Naive thymus-derived CD8-positive, alpha-beta T cell (primary cell): Measurements from ENCODE around the gene TBC1D21. TPM values are rescaled to one million over a fixed set of nuclear protein-coding genes. Genes with fewer than 3 reads are reported as not detected.

Source experiments
- ATAC-seq, 2 donors: fragments of 150-1000 bp; cut with Tn5 transposase in 1 of 2; sonication (Bioruptor Pico), chemical (Tn5 transposase) in 1 of 2; 1 replicate in 1 of 2; 2 replicates in 1 of 2; pipeline ENCODE4 v1.10.0; 2021; ENCODE audit warnings: mild to moderate bottlenecking in 2 of 2, moderate library complexity in 2 of 2
- POLR2A ChIA-PET: fragments of 350-600 bp; sonication (Branson Sonifier 250); formaldehyde crosslinking; loops from one replicate; lab custom pipeline; 2021; ENCODE audit warnings: antibody characterized with exemption; lab: Charles Lee
- DNase-seq, 10 donors: peaks; one replicate each; pipeline versions ENCODE4 v3.0.0 to v3.0.0-alpha.2; 2020 to 2022
- H3K27ac Mint-ChIP-seq, 10 donors: one replicate each; pipeline ENCODE4 v1.8.0; 2020 to 2022; ENCODE audit warnings: mild to moderate bottlenecking in 10 of 10, mixed read lengths in 10 of 10, moderate library complexity in 4 of 10, inconsistent platforms in 1 of 10
- H3K27me3 Mint-ChIP-seq, 5 donors: one replicate each; pipeline ENCODE4 v1.8.0; 2021 to 2022; ENCODE audit warnings: mixed read lengths in 5 of 5
- H3K36me3 Mint-ChIP-seq, 3 donors: one replicate each; pipeline ENCODE4 v1.8.0; 2020 to 2022; ENCODE audit warnings: mixed read lengths in 3 of 3, mild to moderate bottlenecking in 2 of 3, inconsistent platforms in 1 of 3
- H3K4me1 Mint-ChIP-seq, 4 donors: one replicate each; pipeline ENCODE4 v1.8.0; 2021 to 2022; ENCODE audit warnings: mixed read lengths in 4 of 4
- H3K4me3 Mint-ChIP-seq, 10 donors: one replicate each; pipeline ENCODE4 v1.8.0; 2020 to 2022; ENCODE audit warnings: mild to moderate bottlenecking in 10 of 10, mixed read lengths in 10 of 10, moderate library complexity in 6 of 10, inconsistent platforms in 1 of 10
- H3K9me3 Mint-ChIP-seq, 9 donors: one replicate each; pipeline ENCODE4 v1.8.0; 2020 to 2022; ENCODE audit warnings: mixed read lengths in 9 of 9, mild to moderate bottlenecking in 3 of 9, inconsistent platforms in 1 of 9, moderate library complexity in 1 of 9
- polyA plus RNA-seq, 3 donors: library from polyadenylated mRNA; unstranded; fragments of 300-500 nt; fragmentation: Illumina TruSeq; gene quantifications; one replicate each; pipeline ENCODE4 v1.2.3, GENCODE V29; 2021
- total RNA-seq, 8 experiments: library from RNA in 2 of 8; stranded (reverse) in 2 of 8; gene quantifications; one replicate each; pipeline ENCODE4 v1.2.3 and lab custom pipeline; 2021 to 2026

TBC1D21 gene
- total and polyA plus RNA-seq, 5 experiments from 2014 or later: not detected

GRCh38 chr15:73845907-73846306 is 27.5 kb upstream of the TBC1D21 start:
- POLR2A ChIA-PET: no interaction called here

DNA sequence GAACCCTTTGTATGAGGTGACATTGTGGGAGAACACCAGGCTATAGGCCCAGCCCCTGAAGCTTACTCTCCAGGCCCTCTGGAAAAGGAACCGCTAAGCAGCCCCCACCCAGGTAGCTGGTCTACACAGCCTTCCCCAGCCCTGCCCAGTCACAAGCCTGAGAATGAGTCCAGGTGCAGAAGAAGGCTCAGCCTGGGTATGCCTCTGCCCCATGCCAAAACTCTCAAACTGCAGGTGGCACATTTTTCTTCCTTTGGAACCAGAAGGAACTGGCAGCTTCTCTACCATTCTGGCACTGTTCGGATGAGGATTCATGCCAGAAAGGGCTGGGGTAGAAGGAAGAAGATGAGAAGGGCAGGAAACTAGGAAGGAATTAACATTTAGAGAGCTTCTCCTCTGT is 23.7 kb upstream of the TBC1D21 start:
- peaks cover 0 to 26% (median 4%) of the 10 kb centered on the region in 9 donors for H3K9me3 Mint-ChIP-seq
- no peak for DNase-seq
- peaks cover 0 to 6% (median 0%) of the 10 kb centered on the region in 3 donors for H3K36me3 Mint-ChIP-seq
- H3K27me3 Mint-ChIP-seq: peaks cover 14 to 50% (median 28%) of the 10 kb centered on the region in 5 donors
- POLR2A ChIA-PET: no interaction called here
- no peak for ATAC-seq
- H3K27ac Mint-ChIP-seq: no peak overlapping the region
- peaks cover 0 to 1% (median 0%) of the 10 kb centered on the region in 4 donors for H3K4me1 Mint-ChIP-seq
- no peak overlapping the region for H3K4me3 Mint-ChIP-seq

More at GRCh38 chr15:73845907-73846306, 27.5 kb upstream of the TBC1D21 start:
- ATAC-seq (no peak), DNase-seq (no peak)
- Mint-ChIP-seq H3K36me3 (no peaks in the 10 kb centered on the region), H3K4me1 (peaks cover 0 to 1% (median 0%) of the 10 kb centered on the region in 4 donors), H3K27ac (no peak overlapping the region), H3K9me3 (peaks cover 0 to 4% (median 0%) of the 10 kb centered on the region in 9 donors), H3K27me3 (peaks cover 4 to 32% (median 11%) of the 10 kb centered on the region in 5 donors), H3K4me3 (no peak overlapping the region)

DNA sequence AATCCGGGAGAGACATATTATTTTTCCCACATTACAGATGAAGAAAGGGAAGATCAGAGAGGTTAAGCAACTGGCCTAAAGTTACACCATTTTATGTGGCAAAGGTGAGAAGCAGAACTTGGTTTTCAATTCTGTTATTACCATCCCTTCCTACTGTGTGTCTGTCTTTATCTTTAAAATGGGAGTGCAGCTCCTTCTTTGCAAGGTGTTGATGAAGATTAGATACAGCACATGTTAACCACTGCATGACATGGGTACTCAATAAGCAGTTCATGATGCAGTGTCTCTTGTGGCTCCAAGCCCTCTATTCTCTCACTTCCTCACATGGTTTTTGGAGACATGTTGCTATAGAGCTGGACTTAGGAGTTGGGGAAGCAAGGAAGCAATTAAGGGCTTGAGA is 23.1 kb upstream of the TBC1D21 start:
- POLR2A ChIA-PET: no interaction called here
- no peak overlapping the region for H3K27ac Mint-ChIP-seq
- peaks cover 0 to 6% (median 0%) of the 10 kb centered on the region in 3 donors for H3K36me3 Mint-ChIP-seq
- H3K9me3 Mint-ChIP-seq: peaks cover 0 to 26% (median 4%) of the 10 kb centered on the region in 9 donors
- no peak for DNase-seq
- H3K4me1 Mint-ChIP-seq: peaks cover 0 to 1% (median 0%) of the 10 kb centered on the region in 4 donors
- no peak overlapping the region for H3K4me3 Mint-ChIP-seq
- ATAC-seq: no peak
- H3K27me3 Mint-ChIP-seq: peaks cover 18 to 56% (median 34%) of the 10 kb centered on the region in 5 donors

GRCh38 chr15:73851689-73852088 is 21.7 kb upstream of the TBC1D21 start:
- no peak for ATAC-seq
- Mint-ChIP-seq H3K9me3 (peaks cover 0 to 26% (median 4%) of the 10 kb centered on the region in 9 donors), H3K27ac (no peak overlapping the region), H3K36me3 (peaks cover 0 to 6% (median 0%) of the 10 kb centered on the region in 3 donors), H3K27me3 (peaks cover 20 to 68% (median 37%) of the 10 kb centered on the region in 5 donors), H3K4me3 (no peak overlapping the region), H3K4me1 (peaks cover 0 to 1% (median 0%) of the 10 kb centered on the region in 4 donors)
- DNase-seq: peak in 5 of 10 donors; percentile 9 to 30 (median 15)
- POLR2A ChIA-PET: no interaction called here

DNA sequence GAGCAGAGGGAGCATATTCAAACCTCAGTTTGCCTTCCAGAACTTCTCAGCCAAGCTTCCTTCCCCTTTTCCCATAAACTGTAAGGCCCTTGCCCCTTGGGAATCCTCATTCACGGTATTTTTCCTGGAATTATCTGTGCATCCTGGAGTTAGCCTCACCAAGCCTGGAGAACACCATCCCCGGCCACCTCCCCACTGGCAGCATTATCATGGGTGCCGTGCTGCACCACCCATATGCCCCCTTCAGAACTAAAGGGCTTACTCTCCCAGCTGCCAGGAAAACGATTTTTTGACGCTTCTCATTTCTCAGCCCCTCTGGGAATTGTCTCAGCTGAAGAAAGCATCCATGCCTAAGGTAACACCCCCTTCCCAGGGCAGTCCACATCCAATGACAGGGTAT is 20.9 kb upstream of the TBC1D21 start:
- Mint-ChIP-seq H3K27me3 (peaks cover 22 to 71% (median 43%) of the 10 kb centered on the region in 5 donors), H3K4me1 (peaks cover 0 to 1% (median 0%) of the 10 kb centered on the region in 4 donors), H3K36me3 (peaks cover 0 to 6% (median 0%) of the 10 kb centered on the region in 3 donors), H3K4me3 (no peak overlapping the region), H3K27ac (no peak overlapping the region), H3K9me3 (peaks cover 0 to 26% (median 4%) of the 10 kb centered on the region in 9 donors)
- no peak for DNase-seq
- ATAC-seq: no peak
- POLR2A ChIA-PET: no interaction called here

DNA sequence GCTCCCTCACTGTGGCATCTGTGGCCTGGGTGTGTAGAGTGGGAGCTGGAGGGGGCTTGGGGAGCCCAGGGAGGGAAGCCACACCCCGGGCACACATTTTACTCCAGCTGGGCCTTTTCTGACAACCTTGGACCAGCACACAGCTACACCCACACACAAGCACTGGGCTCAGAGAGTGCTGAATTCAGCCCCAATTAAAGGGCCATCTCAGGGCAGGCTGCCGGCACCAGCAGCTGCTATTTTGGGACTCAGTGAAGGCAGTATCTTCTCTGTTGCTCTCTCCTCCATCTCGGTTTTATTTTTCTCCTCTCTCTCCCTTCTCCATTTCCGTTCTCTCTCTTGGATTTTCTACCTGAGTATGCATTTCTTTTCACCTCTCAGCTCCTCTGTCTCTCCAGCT is 19.1 kb upstream of the TBC1D21 start:
- DNase-seq (no peak), ATAC-seq (no peak)
- POLR2A ChIA-PET: no interaction called here
- Mint-ChIP-seq H3K27ac (no peak overlapping the region), H3K4me1 (peaks cover 0 to 2% (median 0%) of the 10 kb centered on the region in 4 donors), H3K9me3 (peaks cover 0 to 26% (median 4%) of the 10 kb centered on the region in 9 donors), H3K27me3 (peaks cover 27 to 73% (median 49%) of the 10 kb centered on the region in 5 donors), H3K36me3 (peaks cover 0 to 6% (median 0%) of the 10 kb centered on the region in 3 donors), H3K4me3 (no peak overlapping the region)

GRCh38 chr15:73856458-73857192 is 16.7 kb upstream of the TBC1D21 start:
- DNase-seq (no peak), ATAC-seq (no peak)
- H3K27me3 Mint-ChIP-seq: peaks cover 25 to 68% (median 42%) of the 10 kb centered on the region in 5 donors
- H3K9me3 Mint-ChIP-seq: peaks cover 0 to 17% (median 3%) of the 10 kb centered on the region in 9 donors
- H3K36me3 Mint-ChIP-seq: peaks cover 0 to 4% (median 0%) of the 10 kb centered on the region in 3 donors
- no peak overlapping the region for H3K4me3 Mint-ChIP-seq
- H3K4me1 Mint-ChIP-seq: peaks cover 0 to 2% (median 0%) of the 10 kb centered on the region in 4 donors
- no peak overlapping the region for H3K27ac Mint-ChIP-seq
- POLR2A ChIA-PET: no interaction called here

DNA sequence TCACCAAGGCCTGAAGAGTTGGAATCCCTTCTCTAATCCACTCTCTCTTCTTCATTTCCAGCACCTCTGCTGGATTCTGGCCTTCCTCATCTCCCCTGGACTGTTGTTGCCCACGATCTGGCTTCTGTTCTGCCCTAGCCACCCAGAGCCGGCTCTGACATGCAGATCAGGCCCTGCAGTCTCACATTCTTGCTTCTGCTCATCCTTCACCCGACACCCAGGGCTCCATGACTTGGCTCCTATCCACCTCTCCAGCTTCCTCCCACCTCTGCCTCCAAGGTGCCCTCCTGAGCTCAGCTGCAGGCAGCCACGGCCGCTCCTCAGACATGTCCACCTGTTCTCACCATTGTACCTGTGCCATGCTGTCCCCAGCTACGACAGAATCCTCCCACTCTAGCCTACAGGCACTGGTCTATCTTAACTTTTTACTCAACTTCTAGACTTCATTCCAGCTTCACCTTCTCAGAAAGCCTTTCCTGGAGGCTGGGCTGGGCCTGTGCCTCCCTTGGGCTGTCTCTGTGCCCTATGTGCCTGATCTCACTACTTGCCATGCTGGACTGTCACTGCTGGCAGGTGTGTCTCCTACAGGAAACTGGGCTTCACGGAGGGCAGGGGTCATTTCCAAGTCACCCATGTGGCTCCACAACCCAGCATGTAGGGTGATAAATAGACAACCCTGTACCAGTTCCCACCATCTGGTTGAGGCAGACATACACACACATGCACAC is 16.0 kb upstream of the TBC1D21 start:
- Mint-ChIP-seq H3K9me3 (peaks cover 0 to 10% (median 0%) of the 10 kb centered on the region in 9 donors), H3K27ac (no peak overlapping the region), H3K27me3 (peaks cover 22 to 61% (median 39%) of the 10 kb centered on the region in 5 donors), H3K4me1 (peaks cover 0 to 2% (median 0%) of the 10 kb centered on the region in 4 donors), H3K36me3 (no peaks in the 10 kb centered on the region), H3K4me3 (no peak overlapping the region)
- POLR2A ChIA-PET: no interaction called here
- DNase-seq (no peak), ATAC-seq (no peak)

- H3K4me1 Mint-ChIP-seq: peaks cover 0 to 2% (median 0%) of the 10 kb centered on the region in 4 donors
- H3K9me3 Mint-ChIP-seq: peaks cover 0 to 4% (median 0%) of the 10 kb centered on the region in 9 donors
- no peak overlapping the region for H3K27ac Mint-ChIP-seq
- no peak for DNase-seq
- H3K36me3 Mint-ChIP-seq: no peaks in the 10 kb centered on the region
- H3K27me3 Mint-ChIP-seq: peaks cover 21 to 54% (median 32%) of the 10 kb centered on the region in 5 donors
- POLR2A ChIA-PET: no interaction called here
- no peak overlapping the region for H3K4me3 Mint-ChIP-seq
- ATAC-seq: no peak
These were observed 15.3 kb upstream of the TBC1D21 start for GRCh38 chr15:73858062-73858461.

GRCh38 chr15:73862276-73862675 is 11.1 kb upstream of the TBC1D21 start:
- peaks cover 6 to 14% (median 9%) of the 10 kb centered on the region in 4 donors for H3K4me1 Mint-ChIP-seq
- H3K4me3 Mint-ChIP-seq: no peak overlapping the region
- H3K9me3 Mint-ChIP-seq: peaks cover 0 to 3% (median 0%) of the 10 kb centered on the region in 9 donors
- H3K27ac Mint-ChIP-seq: no peak overlapping the region
- POLR2A ChIA-PET: no interaction called here
- DNase-seq (peak in 1 of 10 donors; percentile 6), ATAC-seq (no peak)
- no peaks in the 10 kb centered on the region for H3K36me3 Mint-ChIP-seq
- peaks cover 10 to 30% (median 14%) of the 10 kb centered on the region in 5 donors for H3K27me3 Mint-ChIP-seq

GRCh38 chr15:73865379-73865778 is 8.0 kb upstream of the TBC1D21 start:
- H3K36me3 Mint-ChIP-seq: no peaks in the 10 kb centered on the region
- H3K27ac Mint-ChIP-seq: peak overlapping the region in 2 of 10 donors; percentile 16 to 26
- peak overlapping the region in 3 of 10 donors; percentile 30 to 57 (median 43) for H3K4me3 Mint-ChIP-seq
- POLR2A ChIA-PET: no interaction called here
- no peaks in the 10 kb centered on the region for H3K9me3 Mint-ChIP-seq
- DNase-seq (no peak), ATAC-seq (peak in 1 of 2 donors; percentile 68)
- H3K4me1 Mint-ChIP-seq: peaks cover 5 to 14% (median 9%) of the 10 kb centered on the region in 4 donors
- peaks cover 0 to 32% (median 6%) of the 10 kb centered on the region in 5 donors for H3K27me3 Mint-ChIP-seq

DNA sequence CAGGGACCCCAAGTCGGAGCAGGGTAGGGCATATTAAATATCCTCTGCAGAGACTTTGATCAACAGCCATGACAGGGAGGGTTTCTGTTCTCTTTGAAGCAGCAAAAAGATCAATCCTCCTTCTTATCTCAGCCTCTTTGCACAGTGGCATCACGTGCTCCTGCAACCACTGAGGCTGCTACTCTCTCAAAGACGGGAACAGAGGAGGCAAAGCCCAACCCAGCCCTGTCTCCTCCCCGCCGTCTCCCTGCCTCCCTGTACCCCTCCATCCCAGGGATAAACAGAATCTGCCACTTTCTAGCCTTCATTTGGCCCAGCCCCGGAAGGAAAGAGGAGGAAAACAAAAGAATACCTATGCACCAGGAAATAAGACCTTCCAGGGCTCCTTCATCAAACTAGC is 7.5 kb upstream of the TBC1D21 start:
- H3K9me3 Mint-ChIP-seq: no peaks in the 10 kb centered on the region
- H3K4me1 Mint-ChIP-seq: peaks cover 6 to 14% (median 10%) of the 10 kb centered on the region in 4 donors
- DNase-seq (peak in 4 of 10 donors; percentile 5 to 39 (median 32)), ATAC-seq (peak; percentile 70 to 95)
- H3K27me3 Mint-ChIP-seq: peaks cover 4 to 33% (median 8%) of the 10 kb centered on the region in 5 donors
- peak overlapping the region in 7 of 10 donors; percentile 7 to 57 (median 37) for H3K4me3 Mint-ChIP-seq
- POLR2A ChIA-PET: no interaction called here
- H3K27ac Mint-ChIP-seq: peak overlapping the region in 3 of 10 donors; percentile 16 to 63 (median 26)
- H3K36me3 Mint-ChIP-seq: no peaks in the 10 kb centered on the region
